Motor neuron (in vitro differentiated cells): ENCODE results near the gene RTN4R. TPM values are rescaled to one million over a fixed set of nuclear protein-coding genes. Genes with fewer than 3 reads are reported as not detected.
"Not testable (repeated sequence)": the region's sequence is repeated elsewhere in the genome, so short reads cannot be mapped to it uniquely, and the experiment has no call there.

ENCODE experiments used
- ATAC-seq, 8 experiments: fragments of 200-7000 bp; cut with Tn5 transposase; replicated peaks in 6 of 8; 2 replicates each; pipeline ENCODE4 v1.8.0; 2021; ENCODE audit warnings: mild to moderate bottlenecking in 8 of 8, moderate library complexity in 8 of 8
- H3K27ac ChIP-seq, 2 donors: fragments of 250-450 bp; sonication (Bioruptor Pico); 2 replicates each; pipeline ENCODE4 v1.9.0; 2021; ENCODE audit warnings: antibody characterized with exemption in 2 of 2, mild to moderate bottlenecking in 2 of 2, moderate library complexity in 1 of 2
- H3K4me1 ChIP-seq, 2 donors: fragments of 250-450 bp; sonication (Bioruptor Pico); replicated peaks in 1 of 2; 2 replicates each; pipeline ENCODE4 v1.6.1; 2021; ENCODE audit warnings: antibody characterized with exemption in 2 of 2, mild to moderate bottlenecking in 2 of 2, moderate library complexity in 1 of 2
- H3K4me3 ChIP-seq, 5 donors: fragments of 250-450 bp; sonication (Bioruptor Pico); 2 replicates each; pipeline ENCODE4 v1.9.0; 2021; ENCODE audit warnings: antibody characterized with exemption in 5 of 5, mild to moderate bottlenecking in 5 of 5, moderate library complexity in 4 of 5
- WGBS, 10 experiments: fragments of 450-650 bp; shearing (Covaris generic); methylation state at CpG; one replicate each; pipeline ENCODE4 v1.0.0; 2022; 5-methylcytosine and 5-hydroxymethylcytosine counted together
- in situ Hi-C, 9 experiments: fragments of 400-800 bp; cut with MboI; loops; one replicate each; pipeline ENCODE4 v1.15.0; 2021; ENCODE audit warnings: low sequenced_read_pairs in 9 of 9, low pct_unique_long_range_greater_than_20kb in 2 of 9; ENCODE audit not compliant: unreplicated experiment in 9 of 9
- total RNA-seq, 8 experiments: library from RNA; unstranded; fragments of 300-600 nt; gene quantifications; 2 replicates each; pipeline versions ENCODE4 v1.2.3 to v1.2.4, GENCODE V29; 2022

Gene RTN4R
- total RNA-seq, 8 experiments from 2014 or later = 1.0 to 17.7 (median 6.3) TPM

- no peak for ATAC-seq
- in situ Hi-C loops = loop anchor here in 3 of 9 experiments (10.0 to 25.0 kb wide), 2 partner anchors 109 to 117 kb away; partner anchors contain the start of gene CCDC188 (in 3 of the 3)
- 60 to 100% (median 86%) methylated on average over 1 to 7 of the region's 14 CpGs; no CpG with 5 or more reads in 6 of the 10 experiments for WGBS, 10 experiments
- H3K27ac ChIP-seq = no peak overlapping the region
- no peak overlapping the region for H3K4me3 ChIP-seq
- H3K4me1 ChIP-seq = peaks cover 26 to 42% of the 10 kb centered on the region in 2 donors
Measured at GRCh38 chr22:20271114-20271994, 3.2 kb upstream of the RTN4R start.

- in situ Hi-C loops = loop anchor here in 3 of 9 experiments (10.0 to 25.0 kb wide), 2 partner anchors 108 to 116 kb away; partner anchors contain the start of gene CCDC188 (in 3 of the 3)
- H3K4me1 ChIP-seq = peaks cover 26 to 40% of the 10 kb centered on the region in 2 donors
- WGBS, 10 experiments = 75% methylated on average over 4 of the region's 23 CpGs; no CpG with 5 or more reads in 9 of the 10 experiments
- not testable (repeated sequence) for H3K4me3 ChIP-seq, H3K27ac ChIP-seq
- ATAC-seq = peak; percentile 10 to 61 (median 35)
Measured at GRCh38 chr22:20270190-20271113, 2.3 kb upstream of the RTN4R start.

- H3K4me1 ChIP-seq = peaks cover 32 to 40% of the 10 kb centered on the region in 2 donors
- not testable (repeated sequence) for H3K27ac ChIP-seq, ATAC-seq, H3K4me3 ChIP-seq
- in situ Hi-C loops = loop anchor here in 3 of 9 experiments (10.0 to 25.0 kb wide), 2 partner anchors 107 to 115 kb away; partner anchors contain the start of gene CCDC188 (in 3 of the 3)
- WGBS, 10 experiments = 100% methylated on average over 1 of the region's 8 CpGs; no CpG with 5 or more reads in 9 of the 10 experiments
Measured at GRCh38 chr22:20269673-20270072, 1.6 kb upstream of the RTN4R start.

DNA sequence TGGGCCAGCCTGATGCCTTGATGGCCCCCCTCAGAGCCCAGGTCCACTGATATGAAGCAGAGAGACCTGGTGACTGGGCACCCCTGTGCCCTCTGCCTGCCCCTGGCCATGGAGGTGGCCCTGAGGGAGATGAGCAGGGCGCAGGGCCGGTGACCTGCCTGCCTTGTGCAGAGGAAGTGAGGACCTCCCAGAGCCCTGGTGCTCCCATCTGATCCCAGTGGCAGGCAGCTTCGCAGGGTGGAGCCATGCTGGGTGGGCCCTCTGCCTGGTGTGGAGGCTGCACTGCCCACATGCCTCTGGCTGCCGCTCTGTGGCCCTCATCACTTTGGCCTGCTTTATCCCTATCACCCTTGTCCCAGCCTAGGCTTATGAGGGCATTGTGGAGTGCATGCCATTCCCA, 1.1 kb upstream of the RTN4R start:
- Histone ChIP-seq H3K4me1 (peaks cover 32 to 39% of the 10 kb centered on the region in 2 donors), H3K27ac (peak overlapping the region; percentile 70 to 74), H3K4me3 (peak overlapping the region in 1 of 5 donors; percentile 67)
- ATAC-seq = not testable (repeated sequence)
- no CpG with 5 or more reads among the region's 4 CpGs for WGBS, 10 experiments
- in situ Hi-C loops = loop anchor here in 2 of 9 experiments (25.0 kb wide), 1 partner anchor 107 kb away; the partner anchor contains the start of gene CCDC188 (in 2 of the 2)

DNA sequence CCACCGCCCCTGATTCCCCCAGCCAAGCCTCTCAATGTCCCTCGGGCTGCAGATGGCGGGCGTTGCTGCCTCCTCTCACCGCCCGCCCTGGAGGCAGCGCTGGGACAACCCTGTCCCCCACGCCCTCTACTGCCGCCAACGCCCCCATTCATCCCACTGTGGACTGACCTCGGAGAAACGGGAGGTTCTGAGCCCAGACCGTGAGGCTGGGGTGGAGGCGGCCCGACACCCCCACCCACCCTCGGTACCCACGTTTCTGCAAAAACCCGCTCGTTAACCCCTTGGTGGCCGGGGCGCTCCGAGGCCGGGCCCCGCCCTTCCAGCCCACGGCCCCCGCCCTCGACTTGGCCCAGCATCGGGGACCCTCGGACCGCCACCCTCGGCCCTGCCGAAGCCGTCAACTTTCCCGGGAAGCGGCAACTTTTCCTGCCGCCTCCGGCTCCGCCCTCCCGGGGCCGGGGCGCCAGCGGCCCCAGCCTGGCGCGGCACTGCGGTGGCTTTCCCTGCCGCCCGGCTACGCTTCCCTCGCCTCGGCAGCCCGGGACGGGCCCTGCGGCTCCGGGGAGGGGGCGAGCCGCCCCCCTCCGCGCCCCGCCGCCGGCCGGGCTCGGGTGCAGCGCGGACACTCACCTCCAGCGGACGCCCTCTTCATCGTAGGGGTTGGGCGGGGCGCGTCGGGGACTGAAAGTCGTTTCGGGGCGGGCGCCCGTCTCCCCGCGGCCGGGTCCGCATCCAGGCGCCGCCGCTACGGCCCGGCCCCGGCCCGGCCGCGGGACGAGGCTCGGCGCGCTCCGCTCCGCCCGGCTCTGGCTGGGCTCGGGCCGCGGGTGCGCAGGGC, 458 bp downstream of the RTN4R start:
- Histone ChIP-seq H3K4me3 (peak overlapping the region; percentile 45 to 76 (median 62)), H3K27ac (peak overlapping the region; percentile 59 to 62), H3K4me1 (peaks cover 26 to 34% of the 10 kb centered on the region in 2 donors)
- in situ Hi-C loops = loop anchor here in 2 of 9 experiments (25.0 kb wide), 1 partner anchor 105 kb away; the partner anchor contains the start of gene CCDC188 (in 2 of the 2)
- ATAC-seq = peak; percentile 20 to 71 (median 32)
- no CpG with 5 or more reads among the region's 101 CpGs for WGBS, 10 experiments

DNA sequence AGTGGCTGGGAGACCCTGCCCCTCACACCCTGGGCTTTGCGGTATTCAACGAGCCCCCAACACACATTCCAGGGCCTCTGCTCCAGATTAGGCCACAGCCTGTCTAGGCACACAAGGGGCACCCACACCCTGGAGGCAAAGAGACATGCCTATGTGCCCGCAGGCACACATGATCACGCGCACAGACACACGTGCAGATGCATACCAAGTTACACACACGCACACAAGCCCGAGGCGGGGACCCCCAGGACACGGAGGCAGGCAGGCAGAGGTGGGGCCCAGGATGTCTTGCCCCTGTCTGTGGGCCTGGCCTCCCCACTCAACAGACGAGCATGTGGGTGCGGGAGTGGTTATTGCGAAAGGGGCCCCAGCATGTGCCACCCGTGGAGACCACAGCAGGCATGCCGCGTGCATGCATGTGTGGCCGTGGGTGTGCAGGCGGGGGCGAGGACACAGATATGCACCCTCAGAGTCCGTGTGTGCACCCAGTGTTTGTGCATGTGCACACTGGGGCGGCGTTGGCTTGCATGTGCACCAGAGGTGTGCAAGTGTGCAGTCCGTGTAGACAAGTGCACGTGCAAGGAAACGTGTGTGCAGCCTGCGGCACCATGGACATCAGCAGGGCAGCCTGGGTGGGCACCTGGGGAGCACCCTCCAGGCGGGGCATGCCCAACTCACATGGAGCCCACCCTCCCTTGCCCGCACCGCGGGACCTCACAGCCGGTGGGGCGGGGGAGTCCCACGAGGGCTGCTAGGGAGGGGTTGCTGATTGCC, 1.3 kb downstream of the RTN4R start:
- in situ Hi-C loops = loop anchor here in 2 of 9 experiments (25.0 kb wide), 1 partner anchor 105 kb away; the partner anchor contains the start of gene CCDC188 (in 2 of the 2)
- WGBS, 10 experiments = 0 to 90% (median 79%) methylated on average over 1 to 7 of the region's 33 CpGs; no CpG with 5 or more reads in 7 of the 10 experiments
- not testable (repeated sequence) for H3K27ac ChIP-seq
- H3K4me1 ChIP-seq = peaks cover 26 to 34% of the 10 kb centered on the region in 2 donors
- H3K4me3 ChIP-seq = peak overlapping the region; percentile 45 to 76 (median 62)
- ATAC-seq = peak in 1 of 8 experiments; percentile 0

GRCh38 chr22:20265772-20266666, 2.1 kb downstream of the RTN4R start:
- in situ Hi-C loops = loop anchor here in 2 of 9 experiments (25.0 kb wide), 1 partner anchor 104 kb away; the partner anchor contains the start of gene CCDC188 (in 2 of the 2)
- no CpG with 5 or more reads among the region's 15 CpGs for WGBS, 10 experiments
- not testable (repeated sequence) for ATAC-seq, H3K27ac ChIP-seq, H3K4me3 ChIP-seq
- H3K4me1 ChIP-seq = peaks cover 23 to 31% of the 10 kb centered on the region in 2 donors

- peak in 2 of 8 experiments; percentile 23 to 40 for ATAC-seq
- no peak overlapping the region for H3K27ac ChIP-seq
- in situ Hi-C loops = loop anchor here in 2 of 9 experiments (25.0 kb wide), 1 partner anchor 103 kb away; the partner anchor contains the start of gene CCDC188 (in 2 of the 2)
- H3K4me1 ChIP-seq = peaks cover 22 to 33% of the 10 kb centered on the region in 2 donors
- WGBS, 10 experiments = 37 to 53% methylated on average over 6 to 7 of the region's 21 CpGs; no CpG with 5 or more reads in 8 of the 10 experiments
- H3K4me3 ChIP-seq = no peak overlapping the region
Measured at GRCh38 chr22:20264614-20265452, 3.3 kb downstream of the RTN4R start.

DNA sequence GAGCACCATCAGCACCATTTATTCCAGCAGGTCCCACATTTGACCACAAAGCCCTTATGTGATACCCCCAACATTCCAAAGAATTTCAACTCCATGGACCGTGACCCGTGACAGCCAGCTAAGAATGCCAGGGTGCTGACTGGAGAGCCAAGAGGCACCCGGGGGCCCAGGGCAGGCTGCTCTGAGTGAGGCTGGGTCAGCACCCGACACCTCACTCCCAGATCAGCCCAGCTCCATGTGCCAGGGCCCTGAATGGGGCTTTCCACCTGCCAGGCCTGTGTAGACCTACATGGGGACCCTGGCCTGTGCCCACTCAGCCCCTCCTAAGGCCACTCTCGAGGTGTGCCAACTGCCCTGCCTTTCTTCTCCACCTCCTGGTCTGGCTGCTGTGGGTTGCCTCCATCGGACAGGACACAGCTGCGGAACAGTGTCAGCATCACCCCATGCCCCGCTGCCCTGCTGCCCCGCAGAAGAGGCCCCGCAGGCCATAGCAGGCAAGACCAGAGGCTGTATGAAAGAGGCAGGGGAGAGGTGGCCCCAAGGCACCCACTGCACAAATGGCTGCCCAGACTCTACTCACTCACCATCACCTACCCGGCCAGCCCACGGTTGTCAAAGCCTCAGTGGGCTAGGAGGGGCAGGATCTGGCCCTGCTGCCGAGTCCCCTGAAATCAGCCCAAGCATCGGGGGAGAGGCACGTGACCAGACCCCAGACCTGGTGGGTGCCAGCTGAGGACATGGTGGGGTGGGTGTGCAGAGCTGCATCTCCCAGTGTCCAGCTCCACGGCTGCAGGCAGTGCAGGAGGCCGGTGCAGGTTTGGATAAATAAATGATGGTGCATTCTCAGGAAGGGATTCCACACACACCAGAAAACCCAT, 4.5 kb downstream of the RTN4R start:
- H3K27ac ChIP-seq, H3K4me3 ChIP-seq, ATAC-seq: not testable (repeated sequence)
- H3K4me1 ChIP-seq = peaks cover 27 to 36% of the 10 kb centered on the region in 2 donors
- in situ Hi-C loops = loop anchor here in 2 of 9 experiments (25.0 kb wide), 1 partner anchor 101 kb away; the partner anchor contains the start of gene CCDC188 (in 2 of the 2)
- 60 to 100% (median 63%) methylated on average over 1 to 2 of the region's 17 CpGs; no CpG with 5 or more reads in 7 of the 10 experiments for WGBS, 10 experiments
